Activated CD4-positive, alpha-beta T cell treated with anti-CD3 and anti-CD28 coated beads, Interleukin-2, amount 10 ng/mL, durations not matched to agents 7 days and 5 days (primary cell): Measurements from ENCODE around the gene PHLPP1. TPM values are rescaled to one million over a fixed set of nuclear protein-coding genes. Genes with fewer than 3 reads are reported as not detected.

Experiments used
- CTCF ChIA-PET: fragments of 350-600 bp; sonication (Branson Sonifier 250); formaldehyde crosslinking; loops from one replicate; lab custom pipeline; 2021; ENCODE audit warnings: antibody characterized with exemption; lab: Charles Lee
- POLR2A ChIA-PET: fragments of 350-600 bp; sonication (Branson Sonifier 250); formaldehyde crosslinking; loops from one replicate; lab custom pipeline; 2021; ENCODE audit warnings: antibody characterized with exemption; lab: Charles Lee
- DNase-seq: peaks from one replicate; pipeline ENCODE4 v3.0.0-alpha.2; 2020
- H3K27ac Mint-ChIP-seq: one replicate; pipeline ENCODE4 v1.8.0; 2021; ENCODE audit warnings: mild to moderate bottlenecking, moderate library complexity, mixed read lengths
- H3K27me3 Mint-ChIP-seq: one replicate; pipeline ENCODE4 v1.8.0; 2021; ENCODE audit warnings: mixed read lengths
- H3K36me3 Mint-ChIP-seq: one replicate; pipeline ENCODE4 v1.8.0; 2021; ENCODE audit warnings: low read depth, mixed read lengths
- H3K4me1 Mint-ChIP-seq: one replicate; pipeline ENCODE4 v1.8.0; 2021; ENCODE audit warnings: mixed read lengths
- H3K4me3 Mint-ChIP-seq: one replicate; pipeline ENCODE4 v1.8.0; 2021; ENCODE audit warnings: mild to moderate bottlenecking, moderate library complexity, mixed read lengths
- H3K9me3 Mint-ChIP-seq: one replicate; pipeline ENCODE4 v1.8.0; 2021; ENCODE audit warnings: mixed read lengths
- total RNA-seq, 2 experiments: library from RNA; stranded (reverse); gene quantifications; one replicate each; pipeline ENCODE4 v1.2.3, GENCODE V29; 2021

The PHLPP1 gene
- total RNA-seq, 2 experiments from 2014 or later: 2.7 to 3.8 TPM

GRCh38 chr18:62811674-62812073 lies 96.3 kb downstream of the PHLPP1 start:
- Mint-ChIP-seq H3K4me1 (no peaks in the 10 kb centered on the region), H3K4me3 (no peak overlapping the region), H3K36me3 (no peaks in the 10 kb centered on the region), H3K9me3 (no peaks in the 10 kb centered on the region), H3K27me3 (no peaks in the 10 kb centered on the region), H3K27ac (no peak overlapping the region)
- DNase-seq: no peak
- POLR2A ChIA-PET: no interaction called here
- CTCF ChIA-PET: interaction anchor here (1.4 kb wide), 1 partner anchor 146 kb away, joined by 3 read pairs; no protein-coding TSS in a partner anchor

- no peak overlapping the region for H3K27ac Mint-ChIP-seq
- no peaks in the 10 kb centered on the region for H3K4me1 Mint-ChIP-seq
- H3K36me3 Mint-ChIP-seq: no peaks in the 10 kb centered on the region
- DNase-seq: no peak
- POLR2A ChIA-PET: no interaction called here
- CTCF ChIA-PET: interaction anchor here (0.6 to 1.4 kb wide), 3 partner anchors 52 to 290 kb away, joined by 3 to 4 read pairs (median 3); no protein-coding TSS in a partner anchor
- H3K27me3 Mint-ChIP-seq: no peaks in the 10 kb centered on the region
- H3K4me3 Mint-ChIP-seq: no peak overlapping the region
- H3K9me3 Mint-ChIP-seq: no peaks in the 10 kb centered on the region
Observed at GRCh38 chr18:62812242-62812641, 96.9 kb downstream of the PHLPP1 start.

- no peaks in the 10 kb centered on the region for H3K36me3 Mint-ChIP-seq
Observed at GRCh38 chr18:62812876-62813275, 97.5 kb downstream of the PHLPP1 start.

GRCh38 chr18:62814132-62814759 lies 98.9 kb downstream of the PHLPP1 start:
- Mint-ChIP-seq H3K4me3 (no peak overlapping the region), H3K4me1 (no peaks in the 10 kb centered on the region), H3K27ac (no peak overlapping the region), H3K27me3 (no peaks in the 10 kb centered on the region), H3K36me3 (no peaks in the 10 kb centered on the region), H3K9me3 (no peaks in the 10 kb centered on the region)
- CTCF ChIA-PET: interaction anchor here (1.0 to 1.4 kb wide), 3 partner anchors 15 to 168 kb away, joined by 3 read pairs; no protein-coding TSS in a partner anchor
- POLR2A ChIA-PET: no interaction called here
- no peak for DNase-seq

More at GRCh38 chr18:62812876-62813275, 97.5 kb downstream of the PHLPP1 start:
- POLR2A ChIA-PET: no interaction called here
- Mint-ChIP-seq H3K27ac (no peak overlapping the region), H3K27me3 (no peaks in the 10 kb centered on the region), H3K4me1 (no peaks in the 10 kb centered on the region), H3K4me3 (no peak overlapping the region), H3K9me3 (no peaks in the 10 kb centered on the region)
- CTCF ChIA-PET: interaction anchor here (1.0 to 1.4 kb wide), 3 partner anchors 19 to 291 kb away, joined by 3 to 4 read pairs (median 3); no protein-coding TSS in a partner anchor
- DNase-seq: no peak

GRCh38 chr18:62825382-62825781 lies 110.0 kb downstream of the PHLPP1 start:
- POLR2A ChIA-PET: no interaction called here
- Mint-ChIP-seq H3K4me3 (no peak overlapping the region), H3K27ac (no peak overlapping the region)

GRCh38 chr18:62827397-62827796 lies 112.1 kb downstream of the PHLPP1 start:
- H3K27ac Mint-ChIP-seq: no peak overlapping the region
- H3K27me3 Mint-ChIP-seq: no peaks in the 10 kb centered on the region
- ChIA-PET POLR2A (no interaction called here), CTCF (no interaction called here)
- H3K4me3 Mint-ChIP-seq: no peak overlapping the region
- no peaks in the 10 kb centered on the region for H3K4me1 Mint-ChIP-seq
- no peaks in the 10 kb centered on the region for H3K36me3 Mint-ChIP-seq
- DNase-seq: no peak
- no peaks in the 10 kb centered on the region for H3K9me3 Mint-ChIP-seq

More at GRCh38 chr18:62825382-62825781, 110.0 kb downstream of the PHLPP1 start:
- DNase-seq: no peak
- peaks cover 2% of the 10 kb centered on the region for H3K27me3 Mint-ChIP-seq
- H3K9me3 Mint-ChIP-seq: no peaks in the 10 kb centered on the region
- no peaks in the 10 kb centered on the region for H3K4me1 Mint-ChIP-seq
- no peaks in the 10 kb centered on the region for H3K36me3 Mint-ChIP-seq
- CTCF ChIA-PET: interaction anchor here (1.6 kb wide), 1 partner anchor 26 kb away, joined by 4 read pairs; no protein-coding TSS in a partner anchor

GRCh38 chr18:62828091-62828640 lies 112.8 kb downstream of the PHLPP1 start:
- Mint-ChIP-seq H3K27me3 (no peaks in the 10 kb centered on the region), H3K36me3 (no peaks in the 10 kb centered on the region), H3K4me1 (no peaks in the 10 kb centered on the region), H3K4me3 (no peak overlapping the region), H3K9me3 (no peaks in the 10 kb centered on the region), H3K27ac (no peak overlapping the region)
- ChIA-PET CTCF (no interaction called here), POLR2A (no interaction called here)
- DNase-seq: no peak

GRCh38 chr18:62828852-62829251 lies 113.5 kb downstream of the PHLPP1 start:
- no peaks in the 10 kb centered on the region for H3K9me3 Mint-ChIP-seq
- no peaks in the 10 kb centered on the region for H3K4me1 Mint-ChIP-seq
- H3K4me3 Mint-ChIP-seq: no peak overlapping the region
- H3K36me3 Mint-ChIP-seq: no peaks in the 10 kb centered on the region
- no peaks in the 10 kb centered on the region for H3K27me3 Mint-ChIP-seq
- POLR2A ChIA-PET: no interaction called here
- H3K27ac Mint-ChIP-seq: no peak overlapping the region
- no peak for DNase-seq
- CTCF ChIA-PET: no interaction called here

- no peak overlapping the region for H3K27ac Mint-ChIP-seq
- no peaks in the 10 kb centered on the region for H3K9me3 Mint-ChIP-seq
- POLR2A ChIA-PET: no interaction called here
- DNase-seq: no peak
- no peaks in the 10 kb centered on the region for H3K27me3 Mint-ChIP-seq
- H3K36me3 Mint-ChIP-seq: no peaks in the 10 kb centered on the region
- H3K4me3 Mint-ChIP-seq: no peak overlapping the region
- CTCF ChIA-PET: no interaction called here
- H3K4me1 Mint-ChIP-seq: no peaks in the 10 kb centered on the region
Observed at GRCh38 chr18:62829936-62830335, 114.6 kb downstream of the PHLPP1 start.

GRCh38 chr18:62832282-62832681 lies 116.9 kb downstream of the PHLPP1 start:
- no peaks in the 10 kb centered on the region for H3K36me3 Mint-ChIP-seq
- no peaks in the 10 kb centered on the region for H3K27me3 Mint-ChIP-seq
- H3K4me1 Mint-ChIP-seq: no peaks in the 10 kb centered on the region
- ChIA-PET POLR2A (no interaction called here), CTCF (interaction anchor here (1.0 kb wide), 1 partner anchor 14 kb away, joined by 3 read pairs; no protein-coding TSS in a partner anchor)
- no peak for DNase-seq
- H3K4me3 Mint-ChIP-seq: no peak overlapping the region
- no peak overlapping the region for H3K27ac Mint-ChIP-seq
- no peaks in the 10 kb centered on the region for H3K9me3 Mint-ChIP-seq

GRCh38 chr18:62833494-62833893 lies 118.2 kb downstream of the PHLPP1 start:
- no peaks in the 10 kb centered on the region for H3K4me1 Mint-ChIP-seq
- ChIA-PET CTCF (no interaction called here), POLR2A (no interaction called here)
- H3K4me3 Mint-ChIP-seq: no peak overlapping the region
- no peaks in the 10 kb centered on the region for H3K27me3 Mint-ChIP-seq
- H3K9me3 Mint-ChIP-seq: no peaks in the 10 kb centered on the region
- H3K36me3 Mint-ChIP-seq: no peaks in the 10 kb centered on the region
- H3K27ac Mint-ChIP-seq: no peak overlapping the region
- no peak for DNase-seq

GRCh38 chr18:62834715-62835114 lies 119.4 kb downstream of the PHLPP1 start:
- no peak for DNase-seq
- Mint-ChIP-seq H3K4me1 (no peaks in the 10 kb centered on the region), H3K27me3 (no peaks in the 10 kb centered on the region), H3K27ac (no peak overlapping the region), H3K4me3 (no peak overlapping the region), H3K9me3 (no peaks in the 10 kb centered on the region), H3K36me3 (no peaks in the 10 kb centered on the region)
- POLR2A ChIA-PET: no interaction called here
- CTCF ChIA-PET: no interaction called here

GRCh38 chr18:62837011-62837410 lies 121.7 kb downstream of the PHLPP1 start:
- ChIA-PET POLR2A (no interaction called here), CTCF (interaction anchor here (0.6 kb wide), 1 partner anchor 9 kb away, joined by 3 read pairs; no protein-coding TSS in a partner anchor)
- H3K9me3 Mint-ChIP-seq: no peaks in the 10 kb centered on the region
- H3K27me3 Mint-ChIP-seq: no peaks in the 10 kb centered on the region
- no peak overlapping the region for H3K27ac Mint-ChIP-seq
- H3K36me3 Mint-ChIP-seq: no peaks in the 10 kb centered on the region
- H3K4me1 Mint-ChIP-seq: no peaks in the 10 kb centered on the region
- H3K4me3 Mint-ChIP-seq: no peak overlapping the region
- DNase-seq: no peak
